Urinary bladder (tissue), 4 donors: ENCODE measurements around the gene CDY2A. TPM values are rescaled to one million over a fixed set of nuclear protein-coding genes. Genes with fewer than 3 reads are reported as not detected.
"Not testable (repeated sequence)": the region's sequence is repeated elsewhere in the genome, so short reads cannot be mapped to it uniquely, and the experiment has no call there.

Experiments
- DNase-seq: peaks from one replicate; pipeline ENCODE4 v3.0.0-alpha.2; 2015; ENCODE audit errors: extremely low spot score
- H3K27ac ChIP-seq: one replicate; pipeline ENCODE4 v1.5.1; 2013; ENCODE audit warnings: low read depth, mild to moderate bottlenecking, moderate library complexity
- H3K36me3 ChIP-seq: one replicate; pipeline ENCODE4 v1.6.1; 2013; ENCODE audit warnings: mild to moderate bottlenecking, moderate library complexity; ENCODE audit not compliant: insufficient read depth
- H3K4me1 ChIP-seq: one replicate; pipeline ENCODE4 v1.6.1; 2013; ENCODE audit warnings: mild to moderate bottlenecking, moderate library complexity; ENCODE audit not compliant: insufficient read depth
- H3K4me3 ChIP-seq: one replicate; pipeline ENCODE4 v1.5.1; 2013; ENCODE audit warnings: low read depth, low read length
- WGBS: extraction: QIAGEN DNeasy Blood & Tissue Kit; methylation state at CpG from one replicate; pipeline ENCODE4 v1.1.7; 2013; 5-methylcytosine and 5-hydroxymethylcytosine counted together
- polyA plus RNA-seq: library from polyadenylated mRNA; stranded (reverse); fragments of 200-250 nt; gene quantifications from one replicate; pipeline ENCODE4 v1.2.3, GENCODE V29; 2013
- total RNA-seq: library from RNA; depleted of rRNA; stranded (reverse); fragments of >200 nt; gene quantifications from one replicate; pipeline ENCODE4 v1.2.3, GENCODE V29; 2014
- donor health status: healthy with polysubstance abuse.
- donor health status: healthy.

Gene CDY2A, protein sequence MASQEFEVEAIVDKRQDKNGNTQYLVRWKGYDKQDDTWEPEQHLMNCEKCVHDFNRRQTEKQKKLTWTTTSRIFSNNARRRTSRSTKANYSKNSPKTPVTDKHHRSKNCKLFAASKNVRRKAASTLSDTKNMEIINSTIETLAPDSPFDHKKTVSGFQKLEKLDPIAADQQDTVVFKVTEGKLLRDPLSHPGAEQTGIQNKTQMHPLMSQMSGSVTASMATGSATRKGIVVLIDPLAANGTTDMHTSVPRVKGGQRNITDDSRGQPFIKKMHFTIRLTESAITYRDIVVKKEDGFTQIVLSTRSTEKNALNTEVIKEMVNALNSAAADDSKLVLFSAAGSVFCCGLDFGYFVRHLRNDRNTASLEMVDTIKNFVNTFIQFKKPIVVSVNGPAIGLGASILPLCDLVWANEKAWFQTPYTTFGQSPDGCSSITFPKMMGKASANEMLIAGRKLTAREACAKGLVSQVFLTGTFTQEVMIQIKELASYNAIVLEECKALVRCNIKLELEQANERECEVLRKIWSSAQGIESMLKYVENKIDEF
- total RNA-seq (not detected), polyA plus RNA-seq (not detected)

DNA sequence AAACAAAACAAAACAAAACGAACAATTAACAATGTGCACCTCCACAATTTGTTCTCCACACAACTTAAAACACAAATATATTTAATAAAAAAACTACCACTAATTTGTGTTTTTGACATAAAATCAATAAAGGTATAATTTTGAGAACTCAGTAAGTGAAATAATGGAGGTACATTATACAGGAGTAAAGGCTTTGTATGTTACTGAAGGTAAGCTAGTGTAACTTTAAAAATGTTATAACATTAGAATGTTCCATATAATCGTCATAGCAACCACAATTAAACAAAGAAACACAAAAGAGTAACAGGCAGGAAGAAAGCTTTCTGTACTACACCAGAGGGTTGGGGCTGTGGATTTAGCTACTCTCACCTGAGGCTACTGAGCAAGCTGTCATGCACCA is at the start of gene CDY2A:
CDY2A (plus strand) TSS at position 301 of the 400 bp plus-strand sequence. CDS start 328 bp downstream, outside the sequence.
- not testable (repeated sequence) for H3K27ac ChIP-seq, H3K4me3 ChIP-seq, H3K36me3 ChIP-seq, DNase-seq, H3K4me1 ChIP-seq
- WGBS: 50% methylated on average over 1 of the region's 2 CpGs

DNA sequence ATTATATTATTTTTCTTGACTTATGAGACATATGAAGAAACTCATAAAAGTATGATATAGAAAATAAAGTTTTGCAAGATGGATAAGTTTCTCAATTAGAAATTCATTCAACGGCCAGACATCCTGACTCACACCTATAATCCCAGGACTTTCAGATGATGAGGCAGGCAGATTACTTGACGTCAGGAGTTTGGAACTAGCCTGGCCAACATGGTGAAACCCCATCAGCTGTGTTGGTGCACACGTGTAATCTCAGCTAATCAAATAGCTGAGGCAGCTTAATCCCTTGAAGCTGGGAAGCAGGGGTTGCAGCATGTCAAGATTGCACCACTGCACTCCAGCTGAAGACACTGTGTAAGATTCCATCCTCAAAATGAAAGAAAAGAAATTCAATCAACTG is 28.0 kb upstream of the CDY2A start:
- not testable (repeated sequence) for H3K36me3 ChIP-seq, H3K27ac ChIP-seq, H3K4me1 ChIP-seq, DNase-seq, H3K4me3 ChIP-seq
- WGBS: no CpG with 5 or more reads among the region's 3 CpGs

DNA sequence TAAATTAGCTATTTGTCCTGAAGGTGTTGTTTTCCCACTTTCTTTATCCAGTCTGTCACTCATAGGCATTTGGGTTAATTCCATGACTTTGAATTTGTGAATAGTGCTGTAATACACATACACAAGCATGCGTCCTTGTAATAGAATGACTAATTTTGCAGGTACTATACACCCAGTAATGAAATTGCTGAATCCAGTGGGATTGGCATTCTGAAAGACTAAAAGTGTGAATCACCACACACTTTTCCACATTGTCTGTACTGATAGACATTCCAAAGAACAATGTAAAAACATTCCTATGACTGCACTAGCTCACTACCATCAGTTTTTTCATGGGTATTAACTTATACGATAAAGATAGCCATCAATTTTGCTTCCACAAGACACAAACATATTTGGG is 27.3 kb upstream of the CDY2A start:
- not testable (repeated sequence) for H3K4me1 ChIP-seq, H3K36me3 ChIP-seq, H3K27ac ChIP-seq, DNase-seq, H3K4me3 ChIP-seq
- no CpG with 5 or more reads among the region's 2 CpGs for WGBS

DNA sequence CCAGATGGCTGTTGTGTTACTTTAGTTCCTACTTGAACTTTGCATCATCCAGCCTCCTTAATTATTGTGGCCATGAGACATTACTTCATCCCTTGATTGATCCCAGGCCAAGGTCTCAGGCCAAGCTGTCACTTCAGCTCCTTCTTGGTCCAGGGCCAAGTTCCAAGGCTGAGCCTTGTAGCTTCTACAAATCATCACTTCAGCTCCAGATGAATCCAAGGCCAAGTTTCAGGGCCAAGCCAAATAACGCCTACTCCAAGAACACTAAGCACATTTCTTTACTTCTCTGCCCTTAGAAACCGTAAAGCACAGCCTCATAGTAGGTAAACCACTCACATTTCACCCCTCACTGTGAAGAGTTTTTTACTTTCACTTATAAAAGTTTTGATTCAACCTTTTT is 1.7 kb upstream of the CDY2A start:
- H3K36me3 ChIP-seq, H3K4me1 ChIP-seq, H3K4me3 ChIP-seq, DNase-seq, H3K27ac ChIP-seq: not testable (repeated sequence)
- WGBS: no CpG with 5 or more reads among the region's 2 CpGs

DNA sequence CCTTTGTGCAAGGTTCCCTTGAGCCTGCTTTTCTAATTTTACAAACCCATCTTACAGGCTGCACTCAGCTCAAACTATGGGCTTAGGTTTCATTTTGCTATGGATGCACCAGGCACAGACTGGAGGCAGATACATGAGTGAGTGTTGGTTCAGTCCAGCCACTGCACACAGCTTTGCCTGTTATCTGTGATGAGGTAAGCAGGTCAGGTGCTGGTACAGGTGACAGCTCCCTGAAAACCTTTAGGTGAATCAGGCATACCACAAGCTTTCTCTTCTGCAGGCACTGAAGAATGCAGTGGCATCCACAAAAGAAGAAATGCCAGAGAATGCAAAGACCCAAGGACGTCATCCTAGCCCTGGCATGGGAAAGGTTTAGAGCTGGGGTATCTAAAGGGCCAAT is 3.3 kb downstream of the CDY2A start:
- H3K4me1 ChIP-seq, H3K4me3 ChIP-seq, H3K36me3 ChIP-seq, H3K27ac ChIP-seq, DNase-seq: not testable (repeated sequence)
- no CpG with 5 or more reads among the region's 1 CpG for WGBS

DNA sequence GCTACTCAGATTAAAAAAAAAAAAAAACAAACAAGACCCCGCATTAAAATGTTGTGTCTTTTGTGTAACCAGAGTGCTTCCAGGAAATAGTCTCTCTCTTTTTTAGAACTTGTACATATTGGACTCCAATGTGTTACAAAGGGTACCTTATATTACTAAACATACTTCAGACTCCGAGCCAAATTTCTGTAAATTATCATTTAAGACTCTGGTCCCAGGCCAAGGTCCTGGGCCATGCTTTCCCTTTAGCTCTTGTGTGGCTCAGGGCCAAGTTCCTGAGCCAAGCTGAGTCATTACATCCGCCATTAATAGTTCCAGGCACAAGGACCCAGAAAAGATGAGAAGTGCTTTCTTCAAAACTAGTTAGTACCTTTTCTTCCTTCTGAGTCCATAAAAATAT is 4.6 kb downstream of the CDY2A start:
- H3K27ac ChIP-seq, H3K36me3 ChIP-seq, H3K4me1 ChIP-seq, H3K4me3 ChIP-seq, DNase-seq: not testable (repeated sequence)
- WGBS: no CpG with 5 or more reads among the region's 3 CpGs

DNA sequence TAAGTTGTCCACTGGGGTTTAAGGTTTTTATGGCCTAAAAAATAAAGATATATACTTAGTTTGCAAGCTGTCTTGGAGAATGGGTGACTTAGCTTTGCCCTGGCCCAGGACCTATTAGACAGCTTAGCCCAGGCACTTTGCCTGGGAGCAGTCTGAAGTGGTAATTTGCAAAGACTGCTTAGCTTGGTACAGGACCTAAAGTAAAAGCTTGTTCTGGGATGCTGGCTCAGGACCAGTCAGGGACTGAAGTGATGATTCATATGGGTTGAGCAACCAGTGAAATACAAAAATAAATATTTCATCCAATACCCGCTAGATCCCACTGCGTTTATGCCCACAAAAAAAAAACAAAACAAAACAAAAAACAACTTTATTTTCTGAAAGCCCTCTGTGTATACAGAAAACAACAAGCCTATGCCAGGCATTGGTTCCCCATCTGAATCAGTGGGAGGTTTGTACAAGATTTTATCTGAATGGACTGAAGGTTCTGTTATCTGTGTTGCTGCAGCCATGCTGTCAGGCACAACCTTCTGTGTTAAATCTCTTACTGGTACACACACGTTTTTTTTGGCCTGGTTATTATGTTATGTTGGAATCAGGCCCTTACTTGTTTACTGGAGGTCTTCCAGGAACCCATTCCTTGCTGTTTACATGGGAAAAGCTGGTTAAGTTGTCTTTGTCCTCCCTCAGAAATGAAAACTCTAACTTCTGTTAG is 8.7 kb downstream of the CDY2A start:
- WGBS: no CpG with 5 or more reads among the region's 3 CpGs
- DNase-seq, H3K4me1 ChIP-seq: not testable (repeated sequence)

DNA sequence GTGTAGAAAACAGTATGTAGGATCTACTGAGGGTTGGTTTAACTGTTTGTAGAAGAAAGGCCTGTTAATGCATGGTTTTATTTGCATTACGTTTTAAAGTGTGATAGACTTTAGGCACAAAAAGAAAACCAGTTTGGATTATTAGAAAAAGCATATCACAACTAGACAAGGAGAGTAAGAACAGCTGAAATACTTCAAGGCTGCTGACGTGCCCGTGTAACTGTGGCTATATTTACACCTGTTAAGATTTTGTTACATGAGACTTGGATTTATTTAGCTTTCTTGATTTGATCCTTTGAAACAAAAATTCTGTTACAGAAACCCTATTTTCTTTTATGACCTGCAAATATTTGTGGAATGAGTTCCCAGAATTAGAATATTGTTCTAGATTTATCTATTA is 9.3 kb downstream of the CDY2A start:
- WGBS: no CpG with 5 or more reads among the region's 3 CpGs
- not testable (repeated sequence) for DNase-seq

More for the DNA sequence above, 8.7 kb downstream of the CDY2A start:
- not testable (repeated sequence) for H3K27ac ChIP-seq, H3K4me3 ChIP-seq, H3K36me3 ChIP-seq

DNA sequence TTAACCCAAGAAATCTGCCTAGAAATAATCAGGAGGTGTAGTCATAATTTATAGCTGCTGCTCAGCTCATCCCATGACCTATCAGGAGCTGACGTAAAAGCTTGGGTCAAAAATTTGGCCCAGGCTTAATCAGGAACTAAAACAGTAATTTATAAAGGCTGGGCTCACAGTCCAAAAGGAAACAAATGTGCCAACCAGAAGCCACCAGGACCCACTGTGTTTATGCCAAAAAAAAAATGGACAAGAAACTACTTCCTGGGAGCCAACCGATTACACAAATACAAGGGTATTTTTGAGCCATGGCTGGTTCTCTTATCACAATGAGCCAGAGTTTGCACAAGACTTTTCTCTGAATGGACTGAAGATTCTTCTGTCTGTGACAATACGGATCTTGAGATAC is 19.4 kb downstream of the CDY2A start:
- H3K36me3 ChIP-seq, H3K4me3 ChIP-seq, H3K4me1 ChIP-seq, H3K27ac ChIP-seq, DNase-seq: not testable (repeated sequence)
- WGBS: no CpG with 5 or more reads among the region's 3 CpGs

More for the DNA sequence above, 9.3 kb downstream of the CDY2A start:
- not testable (repeated sequence) for H3K4me1 ChIP-seq, H3K4me3 ChIP-seq, H3K27ac ChIP-seq, H3K36me3 ChIP-seq

DNA sequence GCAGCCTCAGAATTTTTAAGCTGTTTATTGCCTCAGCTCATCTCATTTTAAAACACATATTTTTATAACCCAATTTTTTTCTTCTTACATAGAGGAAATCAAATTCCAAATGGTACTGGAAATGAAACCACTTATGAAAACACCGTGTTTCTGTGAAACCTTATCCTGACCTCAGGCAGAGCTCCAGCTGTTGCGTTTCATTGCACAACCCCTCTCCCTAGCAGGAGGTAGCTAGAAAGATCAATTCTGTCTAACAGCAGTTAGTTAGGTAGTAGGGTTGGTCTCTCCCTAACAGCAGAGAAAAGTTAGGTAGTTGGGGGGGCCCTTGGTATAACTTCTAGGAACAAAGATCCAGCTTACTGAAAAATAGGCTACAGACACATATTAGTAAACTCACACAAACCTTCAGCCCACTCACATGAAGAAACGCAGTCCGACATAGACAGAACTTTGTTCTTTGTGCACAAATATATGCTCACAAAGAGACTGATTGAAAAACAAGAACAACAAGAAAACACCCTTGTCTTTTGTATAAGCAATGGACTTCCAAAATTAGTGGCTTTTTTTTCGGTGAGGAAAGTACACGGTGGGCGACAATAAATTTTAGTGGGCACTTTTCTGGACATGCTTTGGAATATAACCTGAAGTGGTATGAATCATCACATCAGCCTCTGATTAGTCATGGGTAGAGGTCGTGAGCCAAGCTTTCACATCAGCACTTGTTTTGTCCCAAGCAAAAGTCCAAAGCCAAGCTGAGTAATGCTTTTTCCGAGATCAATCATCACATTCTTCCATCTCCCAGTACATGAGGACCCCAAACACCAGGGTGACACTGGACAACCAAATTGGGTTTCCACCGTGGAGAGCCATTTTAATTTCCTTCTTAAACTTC is 22.8 kb downstream of the CDY2A start:
- not testable (repeated sequence) for H3K36me3 ChIP-seq, H3K27ac ChIP-seq
- no CpG with 5 or more reads among the region's 10 CpGs for WGBS

DNA sequence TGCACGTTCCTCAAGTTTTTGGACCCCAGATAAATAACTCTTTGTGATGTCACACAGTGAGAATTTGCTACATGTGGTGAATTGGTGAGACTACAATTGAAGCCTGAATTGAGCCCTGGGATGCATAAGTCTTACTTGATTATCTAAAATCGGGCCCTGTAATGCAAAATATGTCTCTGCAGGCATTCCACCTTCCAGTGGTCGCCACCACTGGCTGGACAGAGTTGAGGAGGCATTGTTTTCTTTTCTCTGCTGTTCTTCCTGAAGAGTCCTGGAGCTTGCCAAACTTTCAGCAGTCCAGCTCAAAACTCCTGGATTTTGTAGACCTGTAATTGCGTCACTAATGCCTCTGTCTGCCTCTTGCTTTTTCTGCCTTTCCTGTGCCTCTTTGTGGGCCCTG is 23.5 kb downstream of the CDY2A start:
- H3K4me3 ChIP-seq, H3K36me3 ChIP-seq, H3K4me1 ChIP-seq, H3K27ac ChIP-seq, DNase-seq: not testable (repeated sequence)
- no CpG with 5 or more reads among the region's 4 CpGs for WGBS

More for the DNA sequence above, 22.8 kb downstream of the CDY2A start:
- not testable (repeated sequence) for H3K4me3 ChIP-seq, DNase-seq, H3K4me1 ChIP-seq

DNA sequence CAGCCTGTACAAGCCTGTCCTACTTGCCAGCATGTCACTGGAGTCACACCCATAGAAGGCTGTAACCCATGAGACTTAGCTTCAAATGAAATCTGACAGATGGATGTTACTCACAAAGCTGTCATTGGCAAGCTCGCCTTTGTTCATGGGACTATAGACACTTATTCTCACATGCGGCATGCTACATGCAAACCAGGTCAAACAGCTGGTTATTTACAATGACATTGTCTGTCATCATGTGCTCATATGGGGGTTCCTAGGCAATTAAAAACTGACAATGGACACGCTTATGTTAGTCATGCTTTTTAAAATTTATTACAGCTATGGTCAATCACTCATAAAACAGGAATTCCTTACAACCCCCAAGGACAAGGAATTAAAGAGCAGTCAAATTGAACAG is 30.9 kb downstream of the CDY2A start:
- H3K4me3 ChIP-seq: not testable (repeated sequence)
- no CpG with 5 or more reads among the region's 3 CpGs for WGBS

DNA sequence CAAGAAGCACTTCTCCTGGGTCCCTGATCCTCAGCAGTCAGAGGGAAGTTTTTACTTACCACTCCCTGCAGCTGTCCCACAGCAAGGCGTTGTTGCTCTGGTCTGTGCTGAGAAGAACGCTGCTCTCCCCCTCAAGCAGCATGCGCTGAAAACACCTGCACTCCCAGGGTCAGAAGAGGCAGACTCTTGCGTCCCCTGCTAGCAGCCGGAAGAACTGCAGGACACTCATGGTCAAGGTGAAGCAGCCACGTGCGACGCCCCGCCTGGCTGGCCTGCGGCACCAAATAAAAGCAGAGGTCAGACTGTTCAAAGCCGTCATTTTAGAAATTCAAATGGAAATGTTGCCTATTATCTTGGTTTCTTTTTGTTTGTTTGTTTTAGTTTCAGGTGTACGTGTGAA is 47.9 kb downstream of the CDY2A start:
- H3K4me3 ChIP-seq, H3K4me1 ChIP-seq, H3K27ac ChIP-seq, H3K36me3 ChIP-seq, DNase-seq: not testable (repeated sequence)
- no CpG with 5 or more reads among the region's 12 CpGs for WGBS

More for the DNA sequence above, 30.9 kb downstream of the CDY2A start:
- H3K4me1 ChIP-seq, H3K36me3 ChIP-seq, DNase-seq, H3K27ac ChIP-seq: not testable (repeated sequence)
